Measurements from ENCODE around the gene MMP15. TPM values are rescaled to one million over a fixed set of nuclear protein-coding genes. Genes with fewer than 3 reads are reported as not detected.

MMP15 gene
- total and polyA plus RNA-seq, 4 donors = 19.5 to 44.5 (median 29.4) TPM

DNA sequence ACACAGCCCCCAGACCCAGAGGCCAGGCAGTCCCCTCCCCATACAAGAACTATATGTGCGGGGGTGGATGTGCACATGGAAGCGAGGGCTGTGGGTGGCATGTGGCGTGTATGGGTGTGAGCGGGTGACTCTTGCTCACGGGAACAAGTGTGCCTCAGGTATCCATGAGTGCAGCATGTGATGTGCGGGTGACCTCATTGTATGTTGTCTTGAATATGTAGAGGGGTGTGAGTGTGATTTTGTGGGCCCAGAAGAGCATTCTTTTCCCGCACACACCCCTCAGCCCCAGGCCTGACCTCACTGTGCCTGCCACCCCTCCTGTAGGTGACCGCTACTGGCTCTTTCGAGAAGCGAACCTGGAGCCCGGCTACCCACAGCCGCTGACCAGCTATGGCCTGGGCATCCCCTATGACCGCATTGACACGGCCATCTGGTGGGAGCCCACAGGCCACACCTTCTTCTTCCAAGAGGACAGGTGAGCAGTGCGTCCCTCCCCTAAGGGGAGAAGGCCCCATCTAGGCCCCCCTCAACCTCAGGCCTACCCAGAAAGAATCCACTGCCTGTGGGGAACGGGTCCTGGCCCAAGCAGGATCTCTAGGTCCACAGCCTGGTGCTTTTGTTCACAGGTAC, 17.4 kb downstream of the MMP15 start:
- Histone ChIP-seq H3K27me3 (ENCODE audit: control insufficient read depth in 3 of 3, insufficient read depth in 3 of 3, low read length in 2 of 3) (no peaks in the 10 kb centered on the region), H3K9me3 (ENCODE audit: control insufficient read depth in 4 of 4, insufficient read depth in 3 of 4, low read length in 3 of 4) (no peaks in the 10 kb centered on the region), H3K4me1 (ENCODE audit: control insufficient read depth in 5 of 5, insufficient read depth in 5 of 5, low read length in 5 of 5) (peaks cover 0 to 8% (median 4%) of the 10 kb centered on the region in 5 donors), H3K4me3 (no peak overlapping the region), H3K9ac (ENCODE audit: insufficient read depth in 1 of 2, low read length in 2 of 2) (no peak overlapping the region), H3K36me3 (ENCODE audit: control insufficient read depth in 4 of 4, insufficient read depth in 4 of 4, low read length in 4 of 4) (peaks cover 0 to 42% (median 1%) of the 10 kb centered on the region in 4 donors), H3K27ac (ENCODE audit: low read depth in 1 of 2, low read length in 1 of 2) (no peak overlapping the region)
- DNase-seq = no peak
- TF ChIP-seq, protein P1, sequence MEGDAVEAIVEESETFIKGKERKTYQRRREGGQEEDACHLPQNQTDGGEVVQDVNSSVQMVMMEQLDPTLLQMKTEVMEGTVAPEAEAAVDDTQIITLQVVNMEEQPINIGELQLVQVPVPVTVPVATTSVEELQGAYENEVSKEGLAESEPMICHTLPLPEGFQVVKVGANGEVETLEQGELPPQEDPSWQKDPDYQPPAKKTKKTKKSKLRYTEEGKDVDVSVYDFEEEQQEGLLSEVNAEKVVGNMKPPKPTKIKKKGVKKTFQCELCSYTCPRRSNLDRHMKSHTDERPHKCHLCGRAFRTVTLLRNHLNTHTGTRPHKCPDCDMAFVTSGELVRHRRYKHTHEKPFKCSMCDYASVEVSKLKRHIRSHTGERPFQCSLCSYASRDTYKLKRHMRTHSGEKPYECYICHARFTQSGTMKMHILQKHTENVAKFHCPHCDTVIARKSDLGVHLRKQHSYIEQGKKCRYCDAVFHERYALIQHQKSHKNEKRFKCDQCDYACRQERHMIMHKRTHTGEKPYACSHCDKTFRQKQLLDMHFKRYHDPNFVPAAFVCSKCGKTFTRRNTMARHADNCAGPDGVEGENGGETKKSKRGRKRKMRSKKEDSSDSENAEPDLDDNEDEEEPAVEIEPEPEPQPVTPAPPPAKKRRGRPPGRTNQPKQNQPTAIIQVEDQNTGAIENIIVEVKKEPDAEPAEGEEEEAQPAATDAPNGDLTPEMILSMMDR (IDR thresholded peaks at IDR 0.05; ENCODE audit: control extremely low read depth, extremely low read depth) = no peak
- no peak for ATAC-seq (ENCODE audit: insufficient read depth, low FRiP score)
- 96% methylated on average over 16 of the region's 16 CpGs for WGBS, 2 donors

DNA sequence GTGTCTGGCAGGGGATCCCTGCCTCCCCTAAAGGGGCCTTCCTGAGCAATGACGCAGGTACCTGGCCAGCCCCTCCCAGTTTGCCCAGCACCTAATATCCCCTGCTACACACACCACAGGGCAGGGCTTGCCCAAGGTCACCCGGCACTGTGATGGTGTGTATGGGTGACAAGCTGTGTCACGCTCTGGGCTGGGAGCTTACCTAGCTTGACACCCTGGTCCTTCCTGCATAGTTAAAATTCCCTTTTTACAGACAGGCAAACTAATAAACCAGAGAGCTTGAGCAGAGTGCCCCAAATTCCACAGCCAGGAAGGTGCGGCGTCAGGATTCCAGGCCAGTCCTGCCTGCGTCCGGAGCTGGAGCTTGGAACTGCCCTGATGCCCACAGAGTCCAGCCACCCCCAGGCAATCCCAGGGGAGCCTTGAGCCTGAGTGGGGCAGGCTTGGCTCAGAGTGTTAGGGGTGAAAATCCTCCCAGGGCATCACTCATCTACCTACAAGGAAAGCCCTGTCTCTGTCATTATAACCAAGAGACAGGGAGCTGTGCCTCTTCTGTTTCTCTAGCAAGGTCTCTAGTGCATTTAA, 18.1 kb downstream of the MMP15 start:
- TF ChIP-seq, protein P1 (IDR thresholded peaks at IDR 0.05; ENCODE audit: control extremely low read depth, extremely low read depth) = no peak
- 91 to 93% methylated on average over 7 of the region's 7 CpGs for WGBS, 2 donors
- DNase-seq = no peak
- ATAC-seq (ENCODE audit: insufficient read depth, low FRiP score) = no peak
- H3K4me3 ChIP-seq = no peak overlapping the region
- H3K27ac ChIP-seq (ENCODE audit: low read depth in 1 of 2, low read length in 1 of 2) = no peak overlapping the region
- H3K36me3 ChIP-seq (ENCODE audit: control insufficient read depth in 4 of 4, insufficient read depth in 4 of 4, low read length in 4 of 4) = peaks cover 0 to 42% (median 1%) of the 10 kb centered on the region in 4 donors
- H3K9me3 ChIP-seq (ENCODE audit: control insufficient read depth in 4 of 4, insufficient read depth in 3 of 4, low read length in 3 of 4) = no peaks in the 10 kb centered on the region
- no peak overlapping the region for H3K9ac ChIP-seq (ENCODE audit: insufficient read depth in 1 of 2, low read length in 2 of 2)
- H3K4me1 ChIP-seq (ENCODE audit: control insufficient read depth in 5 of 5, insufficient read depth in 5 of 5, low read length in 5 of 5) = peaks cover 0 to 11% (median 4%) of the 10 kb centered on the region in 5 donors
- H3K27me3 ChIP-seq (ENCODE audit: control insufficient read depth in 3 of 3, insufficient read depth in 3 of 3, low read length in 2 of 3) = no peaks in the 10 kb centered on the region

GRCh38 chr16:58044266-58045019, 18.9 kb downstream of the MMP15 start:
- Histone ChIP-seq H3K27me3 (ENCODE audit: control insufficient read depth in 3 of 3, insufficient read depth in 3 of 3, low read length in 2 of 3) (no peaks in the 10 kb centered on the region), H3K4me3 (no peak overlapping the region), H3K4me1 (ENCODE audit: control insufficient read depth in 5 of 5, insufficient read depth in 5 of 5, low read length in 5 of 5) (peaks cover 0 to 14% (median 4%) of the 10 kb centered on the region in 5 donors), H3K9ac (ENCODE audit: insufficient read depth in 1 of 2, low read length in 2 of 2) (no peak overlapping the region), H3K9me3 (ENCODE audit: control insufficient read depth in 4 of 4, insufficient read depth in 3 of 4, low read length in 3 of 4) (no peaks in the 10 kb centered on the region), H3K36me3 (ENCODE audit: control insufficient read depth in 4 of 4, insufficient read depth in 4 of 4, low read length in 4 of 4) (peaks cover 0 to 42% (median 1%) of the 10 kb centered on the region in 4 donors), H3K27ac (ENCODE audit: low read depth in 1 of 2, low read length in 1 of 2) (no peak overlapping the region)
- 89 to 91% methylated on average over 9 of the region's 9 CpGs for WGBS, 2 donors
- TF ChIP-seq, protein P1 (IDR thresholded peaks at IDR 0.05; ENCODE audit: control extremely low read depth, extremely low read depth) = no peak
- ATAC-seq (ENCODE audit: insufficient read depth, low FRiP score) (no peak), DNase-seq (no peak)

All from lung (tissue), 12 donors.